ENCODE measurements around the gene LAMTOR5. TPM values are rescaled to one million over a fixed set of nuclear protein-coding genes. Genes with fewer than 3 reads are reported as not detected.

LAMTOR5 gene
- total RNA-seq, 1 experiment from 2014 or later, result 119 TPM

- in situ Hi-C loops (cut with HindIII; ENCODE audit: low pct_unique_long_range_greater_than_20kb, low sequenced_read_pairs), result no loop called here
- TF ChIP-seq SIN3A (IDR thresholded peaks at IDR 0.05; ENCODE audit: borderline replicate concordance, insufficient read depth, low read depth, low read length) (no peak), CTCF (IDR thresholded peaks at IDR 0.05) (no peak), REST (IDR thresholded peaks at IDR 0.05; ENCODE audit: insufficient read depth in 1 of 2, low read depth in 2 of 2, low read length in 1 of 2) (no peak), POLR2AphosphoS5 (IDR thresholded peaks at IDR 0.05; ENCODE audit: low read depth, low read length) (no peak), TCF7L2 (IDR thresholded peaks at IDR 0.05; ENCODE audit: low read depth, low read length) (no peak)
- BruUV-seq (replicated peaks), result no TSS peak
- ChIA-PET CTCF (interaction anchor here (0.6 kb wide), 1 partner anchor 913 kb away, joined by 4 read pairs; no protein-coding TSS in a partner anchor), POLR2A (interaction anchor here (0.5 kb wide), 1 partner anchor 69 kb away, joined by 3 read pairs; no protein-coding TSS in a partner anchor)
- no peaks in the 10 kb centered on the region for H3K4me1 ChIP-seq (ENCODE audit: control insufficient read depth, insufficient read depth, low read length)
- no peak overlapping the region for H3K27ac ChIP-seq (ENCODE audit: low read length)
- H3K36me3 ChIP-seq (ENCODE audit: control insufficient read depth, insufficient read depth, low read length), result no peaks in the 10 kb centered on the region
- DNase-seq (ENCODE audit: low read depth, low spot score) (no peak), ATAC-seq (no peak)
- intact Hi-C loops (cut with micrococcal nuclease; ENCODE audit: unreplicated experiment), result no loop called here
- no peaks in the 10 kb centered on the region for H3K9me3 ChIP-seq (ENCODE audit: control insufficient read depth, insufficient read depth, low read depth, low read length)
- H3K4me3 ChIP-seq (ENCODE audit: low read depth in 2 of 2, low read length in 2 of 2), result no peak overlapping the region
- H3K27me3 ChIP-seq (ENCODE audit: control insufficient read depth, insufficient read depth, low read length), result no peaks in the 10 kb centered on the region
Measured at GRCh38 chr1:110387048-110387754, 20.3 kb downstream of the LAMTOR5 start.

GRCh38 chr1:110385369-110385768 is 22.1 kb downstream of the LAMTOR5 start:
- ChIA-PET POLR2A (no interaction called here), CTCF (no interaction called here)
- in situ Hi-C loops (cut with HindIII; ENCODE audit: low pct_unique_long_range_greater_than_20kb, low sequenced_read_pairs) (no loop called here), intact Hi-C loops (cut with micrococcal nuclease; ENCODE audit: unreplicated experiment) (no loop called here)
- no peak for DNase-seq (ENCODE audit: low read depth, low spot score)
- no TSS peak for BruUV-seq (replicated peaks)
- no peak overlapping the region for H3K27ac ChIP-seq (ENCODE audit: low read length)
- H3K27me3 ChIP-seq (ENCODE audit: control insufficient read depth, insufficient read depth, low read length), result no peaks in the 10 kb centered on the region
- H3K4me3 ChIP-seq (ENCODE audit: low read depth in 2 of 2, low read length in 2 of 2), result no peak overlapping the region
- no peak for ATAC-seq
- TF ChIP-seq TCF7L2 (IDR thresholded peaks at IDR 0.05; ENCODE audit: low read depth, low read length), result no peak
- no peaks in the 10 kb centered on the region for H3K4me1 ChIP-seq (ENCODE audit: control insufficient read depth, insufficient read depth, low read length)
- no peaks in the 10 kb centered on the region for H3K36me3 ChIP-seq (ENCODE audit: control insufficient read depth, insufficient read depth, low read length)
- no peaks in the 10 kb centered on the region for H3K9me3 ChIP-seq (ENCODE audit: control insufficient read depth, insufficient read depth, low read depth, low read length)

GRCh38 chr1:110384581-110385321 is 22.7 kb downstream of the LAMTOR5 start:
- CTCF ChIA-PET, result no interaction called here
- no TSS peak for BruUV-seq (replicated peaks)
- H3K27ac ChIP-seq (ENCODE audit: low read length), result no peak overlapping the region

More at GRCh38 chr1:110384581-110385321, 22.7 kb downstream of the LAMTOR5 start:
- Histone ChIP-seq H3K27me3 (ENCODE audit: control insufficient read depth, insufficient read depth, low read length) (no peaks in the 10 kb centered on the region), H3K4me3 (ENCODE audit: low read depth in 2 of 2, low read length in 2 of 2) (no peak overlapping the region), H3K9me3 (ENCODE audit: control insufficient read depth, insufficient read depth, low read depth, low read length) (no peaks in the 10 kb centered on the region), H3K36me3 (ENCODE audit: control insufficient read depth, insufficient read depth, low read length) (no peaks in the 10 kb centered on the region), H3K4me1 (ENCODE audit: control insufficient read depth, insufficient read depth, low read length) (no peaks in the 10 kb centered on the region)
- in situ Hi-C loops (cut with HindIII; ENCODE audit: low pct_unique_long_range_greater_than_20kb, low sequenced_read_pairs), result no loop called here
- POLR2A ChIA-PET, result no interaction called here
- ATAC-seq (no peak), DNase-seq (ENCODE audit: low read depth, low spot score) (no peak)
- TF ChIP-seq CTCF (IDR thresholded peaks at IDR 0.05), result no peak
- TF ChIP-seq SIN3A (IDR thresholded peaks at IDR 0.05; ENCODE audit: borderline replicate concordance, insufficient read depth, low read depth, low read length), result no peak
- no peak for TF ChIP-seq TCF7L2 (IDR thresholded peaks at IDR 0.05; ENCODE audit: low read depth, low read length)
- no peak for TF ChIP-seq REST (IDR thresholded peaks at IDR 0.05; ENCODE audit: insufficient read depth in 1 of 2, low read depth in 2 of 2, low read length in 1 of 2)
- TF ChIP-seq POLR2AphosphoS5 (IDR thresholded peaks at IDR 0.05; ENCODE audit: low read depth, low read length), result no peak
- intact Hi-C loops (cut with micrococcal nuclease; ENCODE audit: unreplicated experiment), result no loop called here
